ENCODE measurements around the gene HDLBP. TPM values are rescaled to one million over a fixed set of nuclear protein-coding genes. Genes with fewer than 3 reads are reported as not detected.

Gene HDLBP
- polyA plus RNA-seq, 3 donors = 50.4 to 73.1 (median 69.9) TPM

- Histone ChIP-seq H2AFZ (ENCODE audit: insufficient read depth, low read depth, low read length, poor library complexity, severe bottlenecking) (no peak overlapping the region), H3K27ac (ENCODE audit: low read depth in 1 of 2, low read length in 2 of 2) (peak overlapping the region in 1 of 2 donors; percentile 78), H3K36me3 (replicated peaks in 1 of 2; ENCODE audit: control insufficient read depth in 1 of 2, insufficient read depth in 2 of 2, low read length in 2 of 2) (peaks cover 32 to 38% of the 10 kb centered on the region in 2 donors), H4K20me1 (ENCODE audit: insufficient read depth, low read length) (peaks cover 92% of the 10 kb centered on the region), H3K9ac (ENCODE audit: insufficient read depth, low read length, poor library complexity, severe bottlenecking) (peak overlapping the region; percentile 84), H3K4me2 (replicated peaks; ENCODE audit: extremely low read depth, low read length, poor library complexity, severe bottlenecking) (peak overlapping the region; percentile 93), H3K4me1 (ENCODE audit: control insufficient read depth in 1 of 2, insufficient read depth in 2 of 2, low read length in 2 of 2) (peaks cover 18 to 29% of the 10 kb centered on the region in 2 donors), H3K9me3 (replicated peaks in 1 of 2; ENCODE audit: control insufficient read depth in 1 of 2, insufficient read depth in 1 of 2, low read length in 2 of 2) (no peaks in the 10 kb centered on the region), H3K27me3 (ENCODE audit: control insufficient read depth in 2 of 2, insufficient read depth in 2 of 2, low read length in 2 of 2) (no peaks in the 10 kb centered on the region), H3K79me2 (ENCODE audit: insufficient read depth, low read length) (peaks cover 80% of the 10 kb centered on the region), H3K4me3 (replicated peaks in 1 of 3; ENCODE audit: low read depth in 2 of 3, low read length in 3 of 3) (peak overlapping the region in 1 of 3 experiments; percentile 88)
- Mint-ChIP-seq H3K4me1 (peaks cover 48% of the 10 kb centered on the region), H3K36me3 (peaks cover 25 to 39% of the 10 kb centered on the region in 2 donors), H3K9me3 (peaks cover 0 to 2% (median 0%) of the 10 kb centered on the region in 7 donors), H3K27ac (peak overlapping the region in 4 of 7 donors; percentile 17 to 44 (median 34)), H3K4me3 (peak overlapping the region; percentile 14 to 98), H3K27me3 (ENCODE audit: low read depth in 3 of 3) (peaks cover 1 to 3% (median 2%) of the 10 kb centered on the region in 3 donors)
- DNase-seq = no peak
- intact Hi-C loops (cut with micrococcal nuclease) = loop anchor here (5.0 to 10.0 kb wide), 2 partner anchors 42 to 84 kb away; partner anchors contain the start of gene FARP2 (in 1 of the 2)
- WGBS (ENCODE audit: insufficient coverage) = 92% methylated on average over 5 of the region's 5 CpGs
- no peak for TF ChIP-seq CTCF (IDR thresholded peaks at IDR 0.05)
Measured at GRCh38 chr2:241270531-241270930, 44.9 kb downstream of the HDLBP start.

- 96% methylated on average over 14 of the region's 15 CpGs for WGBS (ENCODE audit: insufficient coverage)
- H3K9ac ChIP-seq (ENCODE audit: insufficient read depth, low read length, poor library complexity, severe bottlenecking) = no peak overlapping the region
- TF ChIP-seq CTCF (IDR thresholded peaks at IDR 0.05) = no peak
- DNase-seq = no peak
- H3K4me1 ChIP-seq (ENCODE audit: control insufficient read depth in 1 of 2, insufficient read depth in 2 of 2, low read length in 2 of 2) = peaks cover 18 to 29% of the 10 kb centered on the region in 2 donors
- H3K4me2 ChIP-seq (replicated peaks; ENCODE audit: extremely low read depth, low read length, poor library complexity, severe bottlenecking) = no peak overlapping the region
- H4K20me1 ChIP-seq (ENCODE audit: insufficient read depth, low read length) = peaks cover 89% of the 10 kb centered on the region
- H3K36me3 ChIP-seq (replicated peaks in 1 of 2; ENCODE audit: control insufficient read depth in 1 of 2, insufficient read depth in 2 of 2, low read length in 2 of 2) = peaks cover 36 to 44% of the 10 kb centered on the region in 2 donors
- peaks cover 28 to 46% of the 10 kb centered on the region in 2 donors for H3K36me3 Mint-ChIP-seq
- peaks cover 0 to 4% (median 0%) of the 10 kb centered on the region in 7 donors for H3K9me3 Mint-ChIP-seq
- H3K27ac ChIP-seq (ENCODE audit: low read depth in 1 of 2, low read length in 2 of 2) = peak overlapping the region in 1 of 2 donors; percentile 14
- H3K27ac Mint-ChIP-seq = peak overlapping the region in 3 of 7 donors; percentile 15 to 52 (median 43)
- peaks cover 43% of the 10 kb centered on the region for H3K4me1 Mint-ChIP-seq
- no peaks in the 10 kb centered on the region for H3K27me3 ChIP-seq (ENCODE audit: control insufficient read depth in 2 of 2, insufficient read depth in 2 of 2, low read length in 2 of 2)
- H3K9me3 ChIP-seq (replicated peaks in 1 of 2; ENCODE audit: control insufficient read depth in 1 of 2, insufficient read depth in 1 of 2, low read length in 2 of 2) = no peaks in the 10 kb centered on the region
- no peak overlapping the region for H3K4me3 Mint-ChIP-seq
- peaks cover 77% of the 10 kb centered on the region for H3K79me2 ChIP-seq (ENCODE audit: insufficient read depth, low read length)
- no peak overlapping the region for H3K4me3 ChIP-seq (replicated peaks in 1 of 3; ENCODE audit: low read depth in 2 of 3, low read length in 3 of 3)
- no peak overlapping the region for H2AFZ ChIP-seq (ENCODE audit: insufficient read depth, low read depth, low read length, poor library complexity, severe bottlenecking)
- intact Hi-C loops (cut with micrococcal nuclease) = loop anchor here (5.0 to 10.0 kb wide), 2 partner anchors 42 to 85 kb away; partner anchors contain the start of gene FARP2 (in 1 of the 2)
- peaks cover under 1 to 2% (median 1%) of the 10 kb centered on the region in 3 donors for H3K27me3 Mint-ChIP-seq (ENCODE audit: low read depth in 3 of 3)
Measured at GRCh38 chr2:241269707-241270520, 45.6 kb downstream of the HDLBP start.
